Measurements from ENCODE around the gene SIX6. TPM values are rescaled to one million over a fixed set of nuclear protein-coding genes. Genes with fewer than 3 reads are reported as not detected.

SIX6 gene
- total and polyA plus RNA-seq, 10 of the 15 experiments (the other 5 are each of a cell fraction or from before 2014, with no cell fraction given), result not detected

- H3K27ac ChIP-seq (ENCODE audit: control insufficient read depth, insufficient read depth), result no peak overlapping the region
- peaks cover 19 to 47% of the 10 kb centered on the region in 2 experiments for H3K27me3 ChIP-seq (replicated peaks in 1 of 2; ENCODE audit: control insufficient read depth in 2 of 2, insufficient read depth in 2 of 2, low read length in 1 of 2)
- no peaks in the 10 kb centered on the region for H3K4me1 ChIP-seq (ENCODE audit: control insufficient read depth, insufficient read depth, low read length)
- DNase-seq (ENCODE audit: low read depth, low spot score), result no peak
- ChIA-PET SMC1A (ENCODE audit: uncharacterized antibody, unreplicated experiment) (no interaction called here), CTCF (no interaction called here), POLR2A (no interaction called here), RAD21 (ENCODE audit: unreplicated experiment) (no interaction called here)
- no peak overlapping the region for H2AFZ ChIP-seq (ENCODE audit: control insufficient read depth, low read depth, low read length)
- FAIRE-seq, result no peak
- H3K36me3 ChIP-seq (ENCODE audit: control insufficient read depth in 2 of 2, insufficient read depth in 2 of 2, low read length in 1 of 2), result no peaks in the 10 kb centered on the region
- no peak overlapping the region for H3K4me2 ChIP-seq (ENCODE audit: control insufficient read depth, insufficient read depth)
- ATAC-seq, result no peak
- in situ Hi-C loops (cut with MboI) (no loop called here), intact Hi-C loops (cut with micrococcal nuclease; ENCODE audit: unreplicated experiment) (no loop called here)
- no peak overlapping the region for H3K9ac ChIP-seq (ENCODE audit: control insufficient read depth, insufficient read depth, low read length)
- TF ChIP-seq DPF2 (IDR thresholded peaks at IDR 0.05) (no peak), CBX5 (IDR thresholded peaks at IDR 0.05; ENCODE audit: low read depth) (no peak), EZH2 (IDR thresholded peaks at IDR 0.05; ENCODE audit: borderline replicate concordance, control insufficient read depth, low read depth, low read length) (0 out of 2 replicates have a peak, but pooled peaks have one; percentile 47), MYB (IDR thresholded peaks at IDR 0.05; ENCODE audit: borderline replicate concordance, low read depth, low read length) (no peak)
- WGBS (ENCODE audit: insufficient coverage, insufficient replicate concordance, low lambda C conversion rate, missing lambda C conversion rate), result 47% methylated on average over 35 of the region's 35 CpGs
- no peaks in the 10 kb centered on the region for H4K20me1 ChIP-seq (ENCODE audit: control insufficient read depth, insufficient read depth)
- no peaks in the 10 kb centered on the region for H3K79me2 ChIP-seq (ENCODE audit: control insufficient read depth, insufficient read depth, low read length)
- BruUV-seq (replicated peaks), result no TSS peak
- H3K9me3 ChIP-seq (replicated peaks; ENCODE audit: control insufficient read depth, insufficient read depth, low read length), result no peaks in the 10 kb centered on the region; the same call in 2 of the 3 replicates
- H3K4me3 ChIP-seq, result no peak overlapping the region
Observed at GRCh38 chr14:60510254-60510950, 1.5 kb downstream of the SIX6 start.

GRCh38 chr14:60510951-60511599, 2.1 kb downstream of the SIX6 start:
- ATAC-seq (no peak), FAIRE-seq (no peak), DNase-seq (ENCODE audit: low read depth, low spot score) (no peak)
- no TSS peak for BruUV-seq (replicated peaks)
- Histone ChIP-seq H3K9ac (ENCODE audit: control insufficient read depth, insufficient read depth, low read length) (no peak overlapping the region), H3K36me3 (ENCODE audit: control insufficient read depth in 2 of 2, insufficient read depth in 2 of 2, low read length in 1 of 2) (no peaks in the 10 kb centered on the region), H3K79me2 (ENCODE audit: control insufficient read depth, insufficient read depth, low read length) (no peaks in the 10 kb centered on the region), H3K4me2 (ENCODE audit: control insufficient read depth, insufficient read depth) (no peak overlapping the region), H3K9me3 (replicated peaks; ENCODE audit: control insufficient read depth, insufficient read depth, low read length) (no peaks in the 10 kb centered on the region; the same call in 2 of the 3 replicates), H3K4me1 (ENCODE audit: control insufficient read depth, insufficient read depth, low read length) (no peaks in the 10 kb centered on the region), H3K27me3 (replicated peaks in 1 of 2; ENCODE audit: control insufficient read depth in 2 of 2, insufficient read depth in 2 of 2, low read length in 1 of 2) (peaks cover 23 to 41% of the 10 kb centered on the region in 2 experiments), H3K4me3 (no peak overlapping the region), H3K27ac (ENCODE audit: control insufficient read depth, insufficient read depth) (no peak overlapping the region), H4K20me1 (ENCODE audit: control insufficient read depth, insufficient read depth) (no peaks in the 10 kb centered on the region), H2AFZ (ENCODE audit: control insufficient read depth, low read depth, low read length) (no peak overlapping the region)
- ChIA-PET RAD21 (ENCODE audit: unreplicated experiment) (no interaction called here), POLR2A (no interaction called here), SMC1A (ENCODE audit: uncharacterized antibody, unreplicated experiment) (no interaction called here), CTCF (no interaction called here)
- 47% methylated on average over 49 of the region's 49 CpGs for WGBS (ENCODE audit: insufficient coverage, insufficient replicate concordance, low lambda C conversion rate, missing lambda C conversion rate)
- in situ Hi-C loops (cut with MboI), result no loop called here
- intact Hi-C loops (cut with micrococcal nuclease; ENCODE audit: unreplicated experiment), result no loop called here
- TF ChIP-seq BCLAF1 (IDR thresholded peaks at IDR 0.05), result no peak
- peak; percentile 66 for TF ChIP-seq SUZ12 (IDR thresholded peaks at IDR 0.05; ENCODE audit: unreplicated experiment)
